HEK293 (cell line): ENCODE measurements around the gene ADRB1.

ENCODE experiments used
- CTCF ChIA-PET: fragments of 350-600 bp; formaldehyde crosslinking; extraction: SDS; loops from one replicate; lab custom pipeline; 2021; ENCODE audit warnings: antibody characterized with exemption; lab: Yijun Ruan, JAX
- POLR2A ChIA-PET: fragments of 300-600 bp; formaldehyde crosslinking; extraction: SDS; loops from one replicate; lab custom pipeline; 2020; ENCODE audit warnings: antibody characterized with exemption, inconsistent platforms; lab: Yijun Ruan, JAX
- H3K27ac ChIP-seq: fragments of 200-500 bp; sonication (Bioruptor generic); 2 replicates; pipeline ENCODE4 v1.5.1; 2014; ENCODE audit warnings: low read depth, low read length, control low read depth, inconsistent platforms; ENCODE audit errors: extremely low read depth
- H3K36me3 ChIP-seq, 2 experiments: fragments of 200-500 bp in 1 of 2; sonication (Bioruptor generic) in 1 of 2; 1 replicate in 1 of 2; 2 replicates in 1 of 2; pipeline ENCODE4 v1.5.1; 2014 to 2017; ENCODE audit warnings: inconsistent platforms in 2 of 2, low read length in 2 of 2; ENCODE audit not compliant: control insufficient read depth in 2 of 2, insufficient read depth in 1 of 2
- H3K4me1 ChIP-seq: fragments of 200-500 bp; sonication (Bioruptor generic); 2 replicates; pipeline ENCODE4 v1.5.1; 2014; ENCODE audit warnings: mild to moderate bottlenecking, low read length, inconsistent platforms; ENCODE audit not compliant: control insufficient read depth, insufficient read depth
- H3K4me3 ChIP-seq: 2 replicates; pipeline ENCODE4 v1.5.1; 2011; ENCODE audit warnings: low read depth, mild to moderate bottlenecking, control low read depth, low read length, moderate library complexity
- H3K9me3 ChIP-seq: fragments of 200-500 bp; sonication (Bioruptor generic); 2 replicates; pipeline ENCODE4 v1.5.1; 2014; ENCODE audit warnings: low read depth, low read length, inconsistent platforms; ENCODE audit not compliant: control insufficient read depth, insufficient read depth
- GLI4 ChIP-seq: fragments of 450-650 bp; formaldehyde crosslinking; IDR thresholded peaks from 2 replicates; pipeline ENCODE4 v1.5.1; 2016; ENCODE audit warnings: missing biosample characterization, missing genetic modification characterization
- IKZF3 ChIP-seq: fragments of 450-650 bp; IDR thresholded peaks from 2 replicates; pipeline ENCODE4 v1.5.0; 2018; ENCODE audit warnings: missing biosample characterization, mild to moderate bottlenecking, missing genetic modification characterization, moderate library complexity
- KLF8 ChIP-seq: fragments of 450-650 bp; formaldehyde crosslinking; IDR thresholded peaks from 2 replicates; pipeline ENCODE4 v1.5.1; 2016; ENCODE audit warnings: missing biosample characterization, missing genetic modification characterization
- PBX3 ChIP-seq: sonication (generic); formaldehyde crosslinking; IDR thresholded peaks from 2 replicates; pipeline ENCODE4 v1.8.1; 2022; ENCODE audit warnings: mild to moderate bottlenecking, moderate library complexity, missing genetic modification reagents
- PRDM1 ChIP-seq: fragments of 450-650 bp; formaldehyde crosslinking; IDR thresholded peaks from 2 replicates; pipeline ENCODE4; 2016; ENCODE audit warnings: missing biosample characterization, missing genetic modification characterization
- ZBTB6 ChIP-seq: fragments of 450-650 bp; formaldehyde crosslinking; IDR thresholded peaks from 2 replicates; pipeline ENCODE4 v1.5.1; 2017; ENCODE audit warnings: missing biosample characterization, missing genetic modification characterization
- ZNF112 ChIP-seq: fragments of 450-650 bp; formaldehyde crosslinking; IDR thresholded peaks from 2 replicates; pipeline ENCODE4 v1.5.0; 2017; ENCODE audit warnings: missing biosample characterization, missing genetic modification characterization
- ZNF114 ChIP-seq: fragments of 450-650 bp; formaldehyde crosslinking; IDR thresholded peaks from 2 replicates; pipeline ENCODE4 v1.5.0; 2017; ENCODE audit warnings: missing biosample characterization, missing genetic modification characterization
- ZNF146 ChIP-seq: fragments of 450-650 bp; formaldehyde crosslinking; IDR thresholded peaks from 2 replicates; pipeline ENCODE4 v1.5.1; 2016; ENCODE audit warnings: missing biosample characterization, missing genetic modification characterization
- ZNF175 ChIP-seq: fragments of 450-650 bp; formaldehyde crosslinking; IDR thresholded peaks from 2 replicates; pipeline ENCODE4 v1.5.1; 2016; ENCODE audit warnings: missing biosample characterization, missing genetic modification characterization
- ZNF202 ChIP-seq: fragments of 450-650 bp; formaldehyde crosslinking; IDR thresholded peaks from 2 replicates; pipeline ENCODE4 v1.5.1; 2016; ENCODE audit warnings: missing biosample characterization, missing genetic modification characterization, borderline replicate concordance
- ZNF324 ChIP-seq: fragments of 450-650 bp; formaldehyde crosslinking; IDR thresholded peaks from 2 replicates; pipeline ENCODE4 v1.5.1; 2016; ENCODE audit warnings: missing biosample characterization, missing genetic modification characterization
- ZNF341 ChIP-seq: fragments of 450-650 bp; formaldehyde crosslinking; IDR thresholded peaks from 2 replicates; pipeline ENCODE4; 2016; ENCODE audit warnings: low read depth, missing biosample characterization, missing genetic modification characterization
- ZNF416 ChIP-seq: fragments of 450-650 bp; formaldehyde crosslinking; IDR thresholded peaks from 2 replicates; pipeline ENCODE4 v1.5.1; 2016; ENCODE audit warnings: missing biosample characterization, missing genetic modification characterization
- ZNF600 ChIP-seq: fragments of 450-650 bp; formaldehyde crosslinking; IDR thresholded peaks from 2 replicates; pipeline ENCODE4 v1.5.1; 2016; ENCODE audit warnings: missing biosample characterization, missing genetic modification characterization
- ZNF623 ChIP-seq: fragments of 450-650 bp; formaldehyde crosslinking; IDR thresholded peaks from 2 replicates; pipeline ENCODE4 v1.5.1; 2016; ENCODE audit warnings: missing biosample characterization, missing genetic modification characterization
- ZNF677 ChIP-seq: fragments of 450-650 bp; IDR thresholded peaks from 2 replicates; pipeline ENCODE4 v1.5.0; 2018; ENCODE audit warnings: missing biosample characterization, mild to moderate bottlenecking, missing genetic modification characterization, moderate library complexity
- ZNF777 ChIP-seq: fragments of 450-650 bp; formaldehyde crosslinking; IDR thresholded peaks from 2 replicates; pipeline ENCODE4 v1.5.1; 2017; ENCODE audit warnings: missing biosample characterization, missing genetic modification characterization, borderline replicate concordance
- TF ChIP-seq, protein P1 (sequence below): fragments of 450-650 bp; formaldehyde crosslinking; IDR thresholded peaks from 2 replicates; pipeline ENCODE4 v1.5.0; 2017; ENCODE audit warnings: missing biosample characterization, missing genetic modification characterization, borderline replicate concordance

ADRB1 gene

GRCh38 chr10:113997428-113997827 lies 46.2 kb upstream of the ADRB1 start:
- Histone ChIP-seq H3K27ac (no peak overlapping the region), H3K4me1 (no peaks in the 10 kb centered on the region), H3K9me3 (no peaks in the 10 kb centered on the region), H3K4me3 (no peak overlapping the region), H3K36me3 (no peaks in the 10 kb centered on the region)
- CTCF ChIA-PET: interaction anchor here (0.8 kb wide), 1 partner anchor 201 kb away, joined by 4 read pairs; no protein-coding TSS in a partner anchor
- TF ChIP-seq ZNF324 (tag by site-specific recombination): no peak
- TF ChIP-seq ZNF777 (tag by site-specific recombination): no peak
- POLR2A ChIA-PET: no interaction called here

DNA sequence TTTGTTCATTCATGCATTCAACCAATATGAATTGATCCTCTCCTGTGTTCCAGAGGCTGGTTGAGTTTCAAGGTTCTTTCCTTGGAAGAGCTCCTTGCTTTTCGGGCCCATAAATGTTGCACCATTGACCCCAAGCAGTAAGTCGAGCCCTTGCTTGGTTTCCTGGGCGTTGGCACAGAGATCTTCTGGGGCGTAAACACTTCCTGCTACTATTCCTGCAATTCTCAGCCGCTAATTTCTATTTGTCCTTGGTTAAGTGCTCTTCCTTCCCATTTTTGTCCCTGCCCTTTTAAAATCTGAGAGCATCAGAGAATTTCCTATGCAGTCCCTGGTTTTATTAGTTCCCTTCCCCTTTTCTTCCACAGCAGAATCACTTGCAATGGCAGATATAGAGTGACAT lies 44.1 kb upstream of the ADRB1 start:
- POLR2A ChIA-PET: no interaction called here
- CTCF ChIA-PET: interaction anchor here (1.2 kb wide), 1 partner anchor 11 kb away, joined by 3 read pairs; no protein-coding TSS in a partner anchor
- no peak for TF ChIP-seq IKZF3
- TF ChIP-seq, protein P1, sequence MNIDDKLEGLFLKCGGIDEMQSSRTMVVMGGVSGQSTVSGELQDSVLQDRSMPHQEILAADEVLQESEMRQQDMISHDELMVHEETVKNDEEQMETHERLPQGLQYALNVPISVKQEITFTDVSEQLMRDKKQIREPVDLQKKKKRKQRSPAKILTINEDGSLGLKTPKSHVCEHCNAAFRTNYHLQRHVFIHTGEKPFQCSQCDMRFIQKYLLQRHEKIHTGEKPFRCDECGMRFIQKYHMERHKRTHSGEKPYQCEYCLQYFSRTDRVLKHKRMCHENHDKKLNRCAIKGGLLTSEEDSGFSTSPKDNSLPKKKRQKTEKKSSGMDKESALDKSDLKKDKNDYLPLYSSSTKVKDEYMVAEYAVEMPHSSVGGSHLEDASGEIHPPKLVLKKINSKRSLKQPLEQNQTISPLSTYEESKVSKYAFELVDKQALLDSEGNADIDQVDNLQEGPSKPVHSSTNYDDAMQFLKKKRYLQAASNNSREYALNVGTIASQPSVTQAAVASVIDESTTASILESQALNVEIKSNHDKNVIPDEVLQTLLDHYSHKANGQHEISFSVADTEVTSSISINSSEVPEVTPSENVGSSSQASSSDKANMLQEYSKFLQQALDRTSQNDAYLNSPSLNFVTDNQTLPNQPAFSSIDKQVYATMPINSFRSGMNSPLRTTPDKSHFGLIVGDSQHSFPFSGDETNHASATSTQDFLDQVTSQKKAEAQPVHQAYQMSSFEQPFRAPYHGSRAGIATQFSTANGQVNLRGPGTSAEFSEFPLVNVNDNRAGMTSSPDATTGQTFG (tag by site-specific recombination): no peak
- TF ChIP-seq ZBTB6: no peak
- TF ChIP-seq, all 188 proteins: peak for 0
- Histone ChIP-seq H3K9me3 (no peaks in the 10 kb centered on the region), H3K4me3 (no peak overlapping the region), H3K4me1 (no peaks in the 10 kb centered on the region), H3K27ac (no peak overlapping the region), H3K36me3 (no peaks in the 10 kb centered on the region)

DNA sequence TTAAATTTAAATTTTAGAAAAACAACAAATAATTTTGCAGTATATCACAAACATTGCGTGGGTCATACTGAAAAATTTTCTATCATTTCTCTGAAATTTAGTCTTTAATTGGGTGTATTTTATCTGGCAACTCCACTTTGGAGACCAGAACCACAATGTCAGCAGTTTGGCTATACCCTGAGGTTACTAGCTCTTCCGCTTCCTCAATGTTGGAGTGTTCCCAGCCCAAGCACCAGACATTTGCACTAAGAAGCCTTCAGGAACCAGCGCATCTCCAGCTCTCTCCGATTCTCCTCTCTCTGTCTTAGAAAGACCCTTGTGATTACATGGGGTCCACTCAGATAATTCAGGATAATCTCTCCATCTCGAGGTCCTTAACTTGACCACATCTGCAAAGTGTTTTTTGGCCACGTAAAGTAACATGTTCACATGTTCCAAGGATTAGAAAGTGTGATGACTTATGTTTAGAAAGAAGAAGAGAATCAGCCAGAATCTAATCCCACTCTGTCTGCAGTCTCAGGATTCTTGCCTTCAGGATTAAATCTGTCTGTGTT lies 43.1 kb upstream of the ADRB1 start:
- no peak overlapping the region for H3K27ac ChIP-seq
- POLR2A ChIA-PET: no interaction called here
- no peak for TF ChIP-seq PBX3 (CRISPR knock-in tag)
- TF ChIP-seq ZNF416 (tag by site-specific recombination): no peak
- no peak for TF ChIP-seq ZNF623 (tag by site-specific recombination)
- no peak for TF ChIP-seq GLI4
- TF ChIP-seq ZNF112: no peak
- no peak for TF ChIP-seq ZNF677 (tag by site-specific recombination)
- no peak for TF ChIP-seq ZNF600 (tag by site-specific recombination)
- no peak for TF ChIP-seq KLF8 (tag by site-specific recombination)
- TF ChIP-seq ZNF146 (tag by site-specific recombination): no peak
- no peak for TF ChIP-seq ZNF341 (tag by site-specific recombination)
- no peak for TF ChIP-seq ZNF175
- no peak for TF ChIP-seq ZNF114 (tag by site-specific recombination)
- no peak for TF ChIP-seq ZNF202 (tag by site-specific recombination)
- no peak for TF ChIP-seq PRDM1 (tag by site-specific recombination)
- no peaks in the 10 kb centered on the region for H3K4me1 ChIP-seq
- no peaks in the 10 kb centered on the region for H3K36me3 ChIP-seq
- CTCF ChIA-PET: interaction anchor here (0.5 to 1.2 kb wide), 4 partner anchors 12 to 381 kb away, joined by 3 to 5 read pairs (median 4); no protein-coding TSS in a partner anchor
- H3K4me3 ChIP-seq: no peak overlapping the region
- H3K9me3 ChIP-seq: no peaks in the 10 kb centered on the region
